Neural cell (in vitro differentiated cells): ENCODE results near the gene SPECC1. TPM values are rescaled to one million over a fixed set of nuclear protein-coding genes. Genes with fewer than 3 reads are reported as not detected.

ENCODE experiments used
- H2AFZ ChIP-seq: fragments of 200-600, 300-800 bp; sonication (generic), shearing (Covaris generic); 2 replicates; pipeline ENCODE4 v1.6.0; 2014; ENCODE audit warnings: low read depth, mild to moderate bottlenecking, antibody characterized with exemption, low read length, moderate library complexity
- H3F3A ChIP-seq: fragments of 200-600 bp; shearing (Covaris generic); 2 replicates; pipeline ENCODE4 v1.6.1; 2016; ENCODE audit warnings: mild to moderate bottlenecking, moderate library complexity, mixed read lengths, antibody characterized with exemption, low read length; ENCODE audit not compliant: insufficient read depth, poor library complexity, severe bottlenecking
- H3K27ac ChIP-seq: fragments of 200-600, 300-800 bp; sonication (generic), shearing (Covaris generic); 2 replicates; pipeline ENCODE4 v1.5.1; 2014; ENCODE audit warnings: mild to moderate bottlenecking, low read length, moderate library complexity
- H3K27me3 ChIP-seq: fragments of 300-800, 200-600 bp; sonication (generic), shearing (Covaris generic); 2 replicates; pipeline ENCODE4 v1.6.0; 2014; ENCODE audit warnings: mild to moderate bottlenecking, low read depth, low read length, moderate library complexity; ENCODE audit not compliant: insufficient read depth
- H3K36me3 ChIP-seq: fragments of 300-800, 200-600 bp; sonication (generic), shearing (Covaris generic); 2 replicates; pipeline ENCODE4 v1.5.1; 2014; ENCODE audit warnings: mild to moderate bottlenecking, antibody characterized with exemption, low read length, moderate library complexity; ENCODE audit not compliant: insufficient read depth
- H3K4me2 ChIP-seq: fragments of 300-800, 200-600 bp; sonication (generic), shearing (Covaris generic); 2 replicates; pipeline ENCODE4 v1.6.0; 2014; ENCODE audit warnings: mild to moderate bottlenecking, low read length
- H3K4me3 ChIP-seq: fragments of 300-800, 200-600 bp; sonication (generic), shearing (Covaris generic); 2 replicates; pipeline ENCODE4 v1.5.1; 2014; ENCODE audit warnings: mild to moderate bottlenecking, low read length, moderate library complexity
- H3K79me2 ChIP-seq: fragments of 200-600 bp; shearing (Covaris generic); replicated peaks from 2 replicates; pipeline ENCODE4 v1.6.0; 2014; ENCODE audit warnings: mild to moderate bottlenecking, low read length, moderate library complexity; ENCODE audit not compliant: insufficient read depth
- H3K9ac ChIP-seq: fragments of 300-800, 200-600 bp; sonication (generic), shearing (Covaris generic); 2 replicates; pipeline ENCODE4 v1.6.1; 2016; ENCODE audit warnings: mild to moderate bottlenecking, low read length, mixed read lengths
- H3K9me2 ChIP-seq: fragments of 200-600 bp; shearing (Covaris generic); 2 replicates; pipeline ENCODE4 v1.6.1; 2016; ENCODE audit warnings: mild to moderate bottlenecking, low read length, mixed read lengths; ENCODE audit not compliant: insufficient read depth
- H3K9me3 ChIP-seq: fragments of 200-600, 300-800 bp; sonication (generic), shearing (Covaris generic); 2 replicates; pipeline ENCODE4 v1.6.1; 2016; ENCODE audit warnings: mild to moderate bottlenecking, mixed run types, low read length, moderate library complexity, mixed read lengths
- H4K20me1 ChIP-seq: fragments of 200-600 bp; shearing (Covaris generic); 2 replicates; pipeline ENCODE4 v1.6.1; 2016; ENCODE audit warnings: mild to moderate bottlenecking, mixed run types; ENCODE audit not compliant: insufficient read depth
- EP300 ChIP-seq: fragments of 450-650 bp; conservative IDR thresholded peaks from 2 replicates; pipeline ENCODE4 v1.6.1; 2014; ENCODE audit warnings: antibody characterized with exemption, mild to moderate bottlenecking, moderate library complexity; ENCODE audit not compliant: poor library complexity, severe bottlenecking
- EZH2 ChIP-seq: fragments of 200-600, 300-800 bp; shearing (Covaris generic), sonication (generic); IDR thresholded peaks from 2 replicates; pipeline ENCODE4 v1.6.1; 2014; ENCODE audit warnings: antibody characterized with exemption, low read length, borderline replicate concordance, mild to moderate bottlenecking; ENCODE audit not compliant: insufficient read depth, poor library complexity, severe bottlenecking
- MXI1 ChIP-seq: fragments of 450-650 bp; conservative IDR thresholded peaks from 2 replicates; pipeline ENCODE4 v1.6.1; 2014; ENCODE audit warnings: antibody characterized with exemption, mild to moderate bottlenecking; ENCODE audit not compliant: poor library complexity, severe bottlenecking
- POLR2AphosphoS5 ChIP-seq: IDR thresholded peaks from 2 replicates; pipeline ENCODE4 v1.6.1; 2012
- RAD21 ChIP-seq: fragments of 450-650 bp; conservative IDR thresholded peaks from 2 replicates; pipeline ENCODE4 v1.6.1; 2014; ENCODE audit warnings: antibody characterized with exemption, mild to moderate bottlenecking, moderate library complexity
- SMC3 ChIP-seq: fragments of 450-650 bp; conservative IDR thresholded peaks from 2 replicates; pipeline ENCODE4 v1.6.1; 2014; ENCODE audit warnings: antibody characterized with exemption, mild to moderate bottlenecking, moderate library complexity; ENCODE audit not compliant: poor library complexity
- TAF1 ChIP-seq: IDR thresholded peaks from 2 replicates; pipeline ENCODE4 v1.6.1; 2012; ENCODE audit warnings: low read depth
- polyA plus RNA-seq: library from polyadenylated mRNA; depleted of rRNA; stranded (reverse); fragments of >200 nt; gene quantifications from 2 replicates; pipeline ENCODE4 v1.2.3, GENCODE V29; 2014
- TF ChIP-seq, protein P1 (sequence below): fragments of 450-650 bp; IDR thresholded peaks from 2 replicates; pipeline ENCODE4 v1.5.1; 2014; ENCODE audit warnings: antibody characterized with exemption, mild to moderate bottlenecking, moderate library complexity; ENCODE audit not compliant: poor library complexity, severe bottlenecking
- TF ChIP-seq, protein P2 (sequence below): IDR thresholded peaks from 2 replicates; pipeline ENCODE4 v1.6.1; 2012; ENCODE audit warnings: borderline replicate concordance

Gene SPECC1
- polyA plus RNA-seq, 1 donor from 2014 or later = 8.6 TPM

DNA sequence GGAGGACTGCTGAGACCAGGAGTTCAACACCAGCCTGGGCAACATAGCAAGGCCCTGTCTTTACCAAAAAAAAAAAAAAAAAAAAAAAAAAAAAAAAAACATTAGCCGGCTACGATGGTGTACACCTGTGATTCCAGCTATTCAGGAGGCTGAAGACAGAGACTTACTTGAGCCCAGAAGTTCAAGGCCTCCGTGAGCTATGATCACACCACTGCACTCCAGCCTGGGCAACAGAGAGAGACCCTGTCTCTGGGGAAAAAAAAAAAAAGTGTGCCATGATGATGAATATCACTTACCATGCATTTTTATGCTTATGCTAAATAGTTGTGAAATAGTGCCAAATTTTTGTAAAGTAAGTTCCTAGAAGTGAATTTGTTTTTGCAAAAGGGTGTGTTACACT is 261.2 kb downstream of the SPECC1 start:
- Histone ChIP-seq H3K9me2 (no peaks in the 10 kb centered on the region), H3F3A (no peaks in the 10 kb centered on the region), H2AFZ (no peak overlapping the region), H3K4me2 (no peak overlapping the region), H3K27me3 (no peaks in the 10 kb centered on the region), H4K20me1 (no peaks in the 10 kb centered on the region), H3K9ac (no peak overlapping the region), H3K27ac (no peak overlapping the region), H3K79me2 (no peaks in the 10 kb centered on the region), H3K36me3 (no peaks in the 10 kb centered on the region), H3K4me3 (no peak overlapping the region), H3K9me3 (no peaks in the 10 kb centered on the region)
- TF ChIP-seq SMC3 (no peak), TAF1 (no peak), RAD21 (no peak), EZH2 (no peak), MXI1 (no peak), POLR2AphosphoS5 (no peak), EP300 (no peak)
- TF ChIP-seq, protein P1, sequence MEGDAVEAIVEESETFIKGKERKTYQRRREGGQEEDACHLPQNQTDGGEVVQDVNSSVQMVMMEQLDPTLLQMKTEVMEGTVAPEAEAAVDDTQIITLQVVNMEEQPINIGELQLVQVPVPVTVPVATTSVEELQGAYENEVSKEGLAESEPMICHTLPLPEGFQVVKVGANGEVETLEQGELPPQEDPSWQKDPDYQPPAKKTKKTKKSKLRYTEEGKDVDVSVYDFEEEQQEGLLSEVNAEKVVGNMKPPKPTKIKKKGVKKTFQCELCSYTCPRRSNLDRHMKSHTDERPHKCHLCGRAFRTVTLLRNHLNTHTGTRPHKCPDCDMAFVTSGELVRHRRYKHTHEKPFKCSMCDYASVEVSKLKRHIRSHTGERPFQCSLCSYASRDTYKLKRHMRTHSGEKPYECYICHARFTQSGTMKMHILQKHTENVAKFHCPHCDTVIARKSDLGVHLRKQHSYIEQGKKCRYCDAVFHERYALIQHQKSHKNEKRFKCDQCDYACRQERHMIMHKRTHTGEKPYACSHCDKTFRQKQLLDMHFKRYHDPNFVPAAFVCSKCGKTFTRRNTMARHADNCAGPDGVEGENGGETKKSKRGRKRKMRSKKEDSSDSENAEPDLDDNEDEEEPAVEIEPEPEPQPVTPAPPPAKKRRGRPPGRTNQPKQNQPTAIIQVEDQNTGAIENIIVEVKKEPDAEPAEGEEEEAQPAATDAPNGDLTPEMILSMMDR = no peak
- TF ChIP-seq, protein P2, sequence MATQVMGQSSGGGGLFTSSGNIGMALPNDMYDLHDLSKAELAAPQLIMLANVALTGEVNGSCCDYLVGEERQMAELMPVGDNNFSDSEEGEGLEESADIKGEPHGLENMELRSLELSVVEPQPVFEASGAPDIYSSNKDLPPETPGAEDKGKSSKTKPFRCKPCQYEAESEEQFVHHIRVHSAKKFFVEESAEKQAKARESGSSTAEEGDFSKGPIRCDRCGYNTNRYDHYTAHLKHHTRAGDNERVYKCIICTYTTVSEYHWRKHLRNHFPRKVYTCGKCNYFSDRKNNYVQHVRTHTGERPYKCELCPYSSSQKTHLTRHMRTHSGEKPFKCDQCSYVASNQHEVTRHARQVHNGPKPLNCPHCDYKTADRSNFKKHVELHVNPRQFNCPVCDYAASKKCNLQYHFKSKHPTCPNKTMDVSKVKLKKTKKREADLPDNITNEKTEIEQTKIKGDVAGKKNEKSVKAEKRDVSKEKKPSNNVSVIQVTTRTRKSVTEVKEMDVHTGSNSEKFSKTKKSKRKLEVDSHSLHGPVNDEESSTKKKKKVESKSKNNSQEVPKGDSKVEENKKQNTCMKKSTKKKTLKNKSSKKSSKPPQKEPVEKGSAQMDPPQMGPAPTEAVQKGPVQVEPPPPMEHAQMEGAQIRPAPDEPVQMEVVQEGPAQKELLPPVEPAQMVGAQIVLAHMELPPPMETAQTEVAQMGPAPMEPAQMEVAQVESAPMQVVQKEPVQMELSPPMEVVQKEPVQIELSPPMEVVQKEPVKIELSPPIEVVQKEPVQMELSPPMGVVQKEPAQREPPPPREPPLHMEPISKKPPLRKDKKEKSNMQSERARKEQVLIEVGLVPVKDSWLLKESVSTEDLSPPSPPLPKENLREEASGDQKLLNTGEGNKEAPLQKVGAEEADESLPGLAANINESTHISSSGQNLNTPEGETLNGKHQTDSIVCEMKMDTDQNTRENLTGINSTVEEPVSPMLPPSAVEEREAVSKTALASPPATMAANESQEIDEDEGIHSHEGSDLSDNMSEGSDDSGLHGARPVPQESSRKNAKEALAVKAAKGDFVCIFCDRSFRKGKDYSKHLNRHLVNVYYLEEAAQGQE = no peak

DNA sequence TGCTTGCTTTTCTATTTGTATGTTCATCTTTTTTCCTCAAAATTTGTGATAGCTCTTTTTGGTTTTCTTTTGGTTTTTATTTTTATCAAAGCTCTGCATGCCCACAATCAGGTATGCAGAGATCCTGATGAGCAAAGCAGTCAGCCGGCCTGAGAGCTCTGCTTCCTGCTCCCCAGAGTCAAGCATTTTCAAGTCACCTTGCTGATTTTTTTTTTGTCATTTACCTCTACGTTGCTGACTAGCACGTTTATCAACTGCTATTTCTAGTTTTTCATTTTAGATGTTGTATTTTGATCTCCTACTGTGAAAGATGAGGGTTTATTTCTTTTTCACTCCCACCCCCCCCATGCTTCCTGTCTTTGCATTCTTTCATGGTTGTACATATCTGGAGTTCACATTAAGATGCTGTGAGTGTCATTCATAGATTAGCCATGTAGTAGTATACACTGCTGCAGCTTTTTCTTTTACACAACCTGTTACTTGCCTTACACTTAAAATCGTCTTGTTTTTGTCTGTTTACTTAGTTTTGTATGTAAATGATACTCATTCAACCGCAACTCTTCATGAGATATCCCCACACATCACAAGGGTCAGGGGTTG is 262.0 kb downstream of the SPECC1 start:
- H3F3A ChIP-seq = no peaks in the 10 kb centered on the region

More for the DNA sequence above, 262.0 kb downstream of the SPECC1 start:
- Histone ChIP-seq H3K4me3 (no peak overlapping the region), H3K9me2 (no peaks in the 10 kb centered on the region), H3K36me3 (no peaks in the 10 kb centered on the region), H3K27ac (no peak overlapping the region), H3K9ac (no peak overlapping the region), H2AFZ (no peak overlapping the region), H3K9me3 (no peaks in the 10 kb centered on the region), H3K4me2 (no peak overlapping the region), H4K20me1 (no peaks in the 10 kb centered on the region), H3K79me2 (no peaks in the 10 kb centered on the region), H3K27me3 (no peaks in the 10 kb centered on the region)
- no peak for TF ChIP-seq POLR2AphosphoS5
- TF ChIP-seq, protein P1 = no peak
- no peak for TF ChIP-seq SMC3
- TF ChIP-seq, protein P2 = no peak
- TF ChIP-seq EP300 = no peak
- no peak for TF ChIP-seq MXI1
- TF ChIP-seq EZH2 = no peak
- no peak for TF ChIP-seq TAF1
- TF ChIP-seq RAD21 = no peak
